Colonic mucosa (tissue), 4 donors: ENCODE results near the gene EMC8. TPM values are rescaled to one million over a fixed set of nuclear protein-coding genes. Genes with fewer than 3 reads are reported as not detected.

ENCODE experiments used
- DNase-seq: peaks from one replicate; pipeline ENCODE4 v3.0.0-alpha.2; 2020
- H3K27ac ChIP-seq: fragments of 200-600 bp; one replicate; pipeline ENCODE4 v1.8.0; 2021
- H3K27me3 ChIP-seq: fragments of 200-600 bp; one replicate; pipeline ENCODE4 v1.8.0; 2021
- H3K36me3 ChIP-seq: fragments of 200-600 bp; one replicate; pipeline ENCODE4 v1.8.0; 2021
- H3K4me1 ChIP-seq: fragments of 200-600 bp; one replicate; pipeline ENCODE4 v1.8.0; 2021; ENCODE audit warnings: mild to moderate bottlenecking
- H3K4me3 ChIP-seq: fragments of 200-600 bp; one replicate; pipeline ENCODE4 v1.8.0; 2021
- H3K9ac ChIP-seq, 2 donors: one replicate each; pipeline ENCODE4 v1.7.0; 2013; ENCODE audit warnings: control low read depth in 2 of 2, low read depth in 2 of 2, low read length in 2 of 2
- H3K9me3 ChIP-seq: fragments of 200-600 bp; one replicate; pipeline ENCODE4 v1.8.0; 2021
- CTCF ChIP-seq: fragments of 200-600 bp; IDR thresholded peaks from one replicate; pipeline ENCODE4 v1.8.0; 2022; ENCODE audit warnings: antibody characterized with exemption, mild to moderate bottlenecking
- intact Hi-C: fragments of 100-400 bp; cut with DNase I; formaldehyde crosslinking; loops from one replicate; pipeline ENCODE4 v1.14.1; 2022
- total RNA-seq, 2 donors: library from RNA; stranded (reverse); fragmentation: NEBNext Ultra II Directional in 1 of 2; extraction: Animal tissue kit (Norgen Biotek cat#: 25700) in 1 of 2; gene quantifications; one replicate each; pipeline ENCODE4 v1.2.1, GENCODE V29; 2021
- donor health status: healthy.
- donor health status: DM: no; HTN: no; CAD: no.
- donor health status: DM: no; HTN: no; CAD: no.

Gene EMC8
- total RNA-seq, 2 donors from 2014 or later = 30.6 to 49.8 TPM

DNA sequence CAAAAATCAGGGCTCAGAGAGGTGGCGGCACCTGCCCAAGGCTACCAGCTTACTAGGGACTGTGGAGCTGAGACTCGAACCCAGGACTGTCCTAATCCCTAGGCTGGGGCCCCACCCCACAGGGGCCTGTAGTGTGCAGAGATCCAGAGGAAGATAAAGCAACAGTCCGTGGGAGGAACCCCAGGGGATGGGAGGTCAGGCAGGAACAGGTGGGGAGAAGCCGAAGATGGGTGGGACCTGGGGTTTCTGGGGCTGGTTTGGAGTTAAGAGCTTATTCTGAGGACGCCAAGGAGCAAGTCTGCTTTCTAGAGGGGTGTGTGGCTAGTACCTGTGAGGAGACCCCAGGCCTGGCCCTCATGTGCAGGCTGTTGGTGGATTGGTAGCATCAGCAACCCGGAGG, 63.4 kb downstream of the EMC8 start:
- DNase-seq = no peak
- Histone ChIP-seq H3K9me3 (no peaks in the 10 kb centered on the region), H3K27me3 (no peaks in the 10 kb centered on the region), H3K27ac (no peak overlapping the region), H3K4me3 (no peak overlapping the region), H3K9ac (no peak overlapping the region), H3K36me3 (no peaks in the 10 kb centered on the region), H3K4me1 (no peaks in the 10 kb centered on the region)
- TF ChIP-seq CTCF = no peak
- intact Hi-C loops = no loop called here

DNA sequence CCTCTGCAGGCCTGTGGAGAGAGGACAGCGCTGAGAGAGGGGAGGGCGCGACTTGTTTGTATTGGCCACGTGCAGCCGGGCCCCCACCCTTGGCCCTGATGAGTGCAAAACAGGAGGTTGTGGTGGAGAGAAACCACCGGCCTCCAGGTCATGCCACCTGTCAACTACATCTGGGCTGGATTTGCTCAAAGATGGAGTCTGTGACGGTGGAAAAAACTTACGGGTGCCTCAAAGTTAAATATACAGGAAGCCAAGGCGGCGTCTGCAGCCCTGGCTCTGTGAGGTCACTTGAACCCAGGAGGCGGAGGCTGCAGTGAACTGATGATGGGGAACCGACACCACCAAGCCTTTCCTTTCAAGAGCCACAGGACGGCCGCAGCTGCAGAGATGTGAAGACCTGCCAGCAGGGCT, 64.1 kb downstream of the EMC8 start:
- Histone ChIP-seq H3K4me3 (no peak overlapping the region), H3K4me1 (no peaks in the 10 kb centered on the region), H3K9me3 (no peaks in the 10 kb centered on the region), H3K9ac (no peak overlapping the region), H3K36me3 (no peaks in the 10 kb centered on the region), H3K27me3 (no peaks in the 10 kb centered on the region), H3K27ac (no peak overlapping the region)
- no peak for DNase-seq
- TF ChIP-seq CTCF = no peak
- intact Hi-C loops = no loop called here

GRCh38 chr16:85734311-85735017, 64.9 kb downstream of the EMC8 start:
- no peak overlapping the region for H3K4me3 ChIP-seq
- no peak overlapping the region for H3K27ac ChIP-seq
- H3K9ac ChIP-seq = peak overlapping the region in 1 of 2 donors; percentile 26
- DNase-seq = no peak
- H3K36me3 ChIP-seq = no peaks in the 10 kb centered on the region
- no peak for TF ChIP-seq CTCF
- intact Hi-C loops = no loop called here
- H3K9me3 ChIP-seq = no peaks in the 10 kb centered on the region
- H3K27me3 ChIP-seq = no peaks in the 10 kb centered on the region
- no peaks in the 10 kb centered on the region for H3K4me1 ChIP-seq

DNA sequence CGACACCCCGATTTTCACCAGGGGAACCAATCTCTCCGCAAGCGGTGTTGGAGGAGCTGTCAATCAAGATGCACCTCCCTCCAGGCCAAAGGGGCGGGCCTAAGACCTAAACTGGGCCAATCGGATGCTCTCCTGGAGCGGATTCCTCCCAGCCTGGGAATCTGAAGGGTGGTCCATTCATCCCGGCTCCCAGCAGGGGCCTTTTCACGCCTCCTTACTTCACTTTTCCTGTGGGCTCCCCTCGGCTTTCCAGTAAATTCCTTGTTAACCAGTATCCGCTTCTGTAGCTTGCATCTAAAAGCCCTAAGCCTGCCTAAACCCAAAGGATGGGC, 65.5 kb downstream of the EMC8 start:
- Histone ChIP-seq H3K27ac (no peak overlapping the region), H3K4me3 (no peak overlapping the region), H3K36me3 (no peaks in the 10 kb centered on the region), H3K27me3 (no peaks in the 10 kb centered on the region), H3K9ac (no peak overlapping the region), H3K4me1 (no peaks in the 10 kb centered on the region), H3K9me3 (no peaks in the 10 kb centered on the region)
- DNase-seq = no peak
- intact Hi-C loops = no loop called here
- no peak for TF ChIP-seq CTCF

- DNase-seq = no peak
Measured at GRCh38 chr16:85733155-85733838, 66.0 kb downstream of the EMC8 start.

More at GRCh38 chr16:85733155-85733838, 66.0 kb downstream of the EMC8 start:
- Histone ChIP-seq H3K9ac (no peak overlapping the region), H3K4me3 (no peak overlapping the region), H3K4me1 (no peaks in the 10 kb centered on the region), H3K27me3 (no peaks in the 10 kb centered on the region), H3K36me3 (no peaks in the 10 kb centered on the region), H3K27ac (no peak overlapping the region), H3K9me3 (no peaks in the 10 kb centered on the region)
- intact Hi-C loops = no loop called here
- TF ChIP-seq CTCF = no peak
